Activated naive CD4-positive, alpha-beta T cell treated with anti-CD3 and anti-CD28 coated beads, Interleukin-2, amount 10 ng/mL, durations not matched to agents 7 days and 5 days (primary cell): Measurements from ENCODE around the gene AREG.

Source experiments
- CTCF ChIA-PET: fragments of 350-600 bp; sonication (Branson Sonifier 250); formaldehyde crosslinking; loops from one replicate; lab custom pipeline; 2021; ENCODE audit warnings: antibody characterized with exemption; lab: Charles Lee
- DNase-seq: peaks from one replicate; pipeline ENCODE4 v3.0.0-alpha.2; 2020
- H3K27ac Mint-ChIP-seq: one replicate; pipeline ENCODE4 v1.8.0; 2021; ENCODE audit warnings: mild to moderate bottlenecking, moderate library complexity, mixed read lengths
- H3K27me3 Mint-ChIP-seq: one replicate; pipeline ENCODE4 v1.8.0; 2021; ENCODE audit warnings: mild to moderate bottlenecking, mixed read lengths
- H3K36me3 Mint-ChIP-seq: one replicate; pipeline ENCODE4 v1.8.0; 2021; ENCODE audit warnings: mixed read lengths
- H3K4me1 Mint-ChIP-seq: one replicate; pipeline ENCODE4 v1.8.0; 2021; ENCODE audit warnings: mixed read lengths
- H3K4me3 Mint-ChIP-seq: one replicate; pipeline ENCODE4 v1.8.0; 2021; ENCODE audit warnings: mild to moderate bottlenecking, moderate library complexity, mixed read lengths
- H3K9me3 Mint-ChIP-seq: one replicate; pipeline ENCODE4 v1.8.0; 2021; ENCODE audit warnings: mixed read lengths

AREG gene

GRCh38 chr4:74440356-74440755 lies 4.6 kb upstream of the AREG start:
- peaks cover 11% of the 10 kb centered on the region for H3K4me1 Mint-ChIP-seq
- no peaks in the 10 kb centered on the region for H3K9me3 Mint-ChIP-seq
- no peak overlapping the region for H3K4me3 Mint-ChIP-seq
- DNase-seq = no peak
- H3K36me3 Mint-ChIP-seq = no peaks in the 10 kb centered on the region
- H3K27me3 Mint-ChIP-seq = peaks cover 2% of the 10 kb centered on the region
- CTCF ChIA-PET = no interaction called here
- H3K27ac Mint-ChIP-seq = no peak overlapping the region

GRCh38 chr4:74441744-74442143 lies 3.2 kb upstream of the AREG start:
- no peaks in the 10 kb centered on the region for H3K36me3 Mint-ChIP-seq
- peaks cover 8% of the 10 kb centered on the region for H3K27me3 Mint-ChIP-seq
- no peak for DNase-seq
- H3K4me1 Mint-ChIP-seq = peaks cover 15% of the 10 kb centered on the region
- no peak overlapping the region for H3K27ac Mint-ChIP-seq
- CTCF ChIA-PET = no interaction called here
- H3K4me3 Mint-ChIP-seq = no peak overlapping the region
- H3K9me3 Mint-ChIP-seq = no peaks in the 10 kb centered on the region

- CTCF ChIA-PET = interaction anchor here (1.8 to 3.0 kb wide), 2 partner anchors 78 to 229 kb away, joined by 3 to 7 read pairs; no protein-coding TSS in a partner anchor
- peaks cover 8% of the 10 kb centered on the region for H3K27me3 Mint-ChIP-seq
- DNase-seq = no peak
- H3K36me3 Mint-ChIP-seq = no peaks in the 10 kb centered on the region
- H3K9me3 Mint-ChIP-seq = no peaks in the 10 kb centered on the region
- H3K4me3 Mint-ChIP-seq = no peak overlapping the region
- peaks cover 15% of the 10 kb centered on the region for H3K4me1 Mint-ChIP-seq
- no peak overlapping the region for H3K27ac Mint-ChIP-seq
Observed at GRCh38 chr4:74446193-74446868, 1.4 kb downstream of the AREG start.

- Mint-ChIP-seq H3K27ac (no peak overlapping the region), H3K4me3 (no peak overlapping the region), H3K4me1 (peaks cover 15% of the 10 kb centered on the region), H3K36me3 (no peaks in the 10 kb centered on the region), H3K9me3 (no peaks in the 10 kb centered on the region), H3K27me3 (peaks cover 8% of the 10 kb centered on the region)
- DNase-seq = no peak
- CTCF ChIA-PET = interaction anchor here (3.0 kb wide), 1 partner anchor 228 kb away, joined by 7 read pairs; no protein-coding TSS in a partner anchor
Observed at GRCh38 chr4:74446896-74447295, 2.0 kb downstream of the AREG start.

GRCh38 chr4:74447636-74448233 lies 2.8 kb downstream of the AREG start:
- CTCF ChIA-PET = no interaction called here
- H3K9me3 Mint-ChIP-seq = no peaks in the 10 kb centered on the region

GRCh38 chr4:74449571-74450297 lies 4.8 kb downstream of the AREG start:
- DNase-seq = no peak
- Mint-ChIP-seq H3K4me3 (no peak overlapping the region), H3K36me3 (no peaks in the 10 kb centered on the region), H3K27ac (no peak overlapping the region), H3K9me3 (no peaks in the 10 kb centered on the region), H3K27me3 (peaks cover 8% of the 10 kb centered on the region), H3K4me1 (peaks cover 8% of the 10 kb centered on the region)
- CTCF ChIA-PET = no interaction called here

More at GRCh38 chr4:74447636-74448233, 2.8 kb downstream of the AREG start:
- Mint-ChIP-seq H3K36me3 (no peaks in the 10 kb centered on the region), H3K27ac (no peak overlapping the region), H3K27me3 (peaks cover 8% of the 10 kb centered on the region), H3K4me3 (no peak overlapping the region), H3K4me1 (peaks cover 15% of the 10 kb centered on the region)
- no peak for DNase-seq

- H3K9me3 Mint-ChIP-seq = no peaks in the 10 kb centered on the region
Observed at GRCh38 chr4:74450298-74450683, 5.4 kb downstream of the AREG start.

GRCh38 chr4:74451214-74451661 lies 6.3 kb downstream of the AREG start:
- no peak for DNase-seq
- Mint-ChIP-seq H3K4me1 (no peaks in the 10 kb centered on the region), H3K4me3 (no peak overlapping the region), H3K27me3 (peaks cover 7% of the 10 kb centered on the region), H3K27ac (no peak overlapping the region), H3K9me3 (no peaks in the 10 kb centered on the region), H3K36me3 (no peaks in the 10 kb centered on the region)
- CTCF ChIA-PET = no interaction called here

More at GRCh38 chr4:74450298-74450683, 5.4 kb downstream of the AREG start:
- CTCF ChIA-PET = no interaction called here
- DNase-seq = no peak
- Mint-ChIP-seq H3K36me3 (no peaks in the 10 kb centered on the region), H3K4me3 (no peak overlapping the region), H3K27ac (no peak overlapping the region), H3K27me3 (peaks cover 7% of the 10 kb centered on the region), H3K4me1 (peaks cover 4% of the 10 kb centered on the region)

GRCh38 chr4:74453037-74453635 lies 8.2 kb downstream of the AREG start:
- Mint-ChIP-seq H3K36me3 (no peaks in the 10 kb centered on the region), H3K9me3 (no peaks in the 10 kb centered on the region), H3K27me3 (peaks cover 4% of the 10 kb centered on the region), H3K27ac (no peak overlapping the region), H3K4me3 (no peak overlapping the region), H3K4me1 (no peaks in the 10 kb centered on the region)
- DNase-seq = no peak
- CTCF ChIA-PET = no interaction called here

- peaks cover 4% of the 10 kb centered on the region for H3K27me3 Mint-ChIP-seq
- no peaks in the 10 kb centered on the region for H3K4me1 Mint-ChIP-seq
- H3K4me3 Mint-ChIP-seq = no peak overlapping the region
- H3K27ac Mint-ChIP-seq = no peak overlapping the region
- CTCF ChIA-PET = no interaction called here
- no peaks in the 10 kb centered on the region for H3K36me3 Mint-ChIP-seq
- H3K9me3 Mint-ChIP-seq = no peaks in the 10 kb centered on the region
- DNase-seq = no peak
Observed at GRCh38 chr4:74453829-74454742, 9.2 kb downstream of the AREG start.

GRCh38 chr4:74455361-74456055 lies 10.6 kb downstream of the AREG start:
- Mint-ChIP-seq H3K27ac (no peak overlapping the region), H3K27me3 (peaks cover 4% of the 10 kb centered on the region), H3K36me3 (no peaks in the 10 kb centered on the region), H3K9me3 (no peaks in the 10 kb centered on the region), H3K4me3 (no peak overlapping the region), H3K4me1 (no peaks in the 10 kb centered on the region)
- CTCF ChIA-PET = no interaction called here
- no peak for DNase-seq

GRCh38 chr4:74456056-74456744 lies 11.3 kb downstream of the AREG start:
- no peak for DNase-seq
- Mint-ChIP-seq H3K9me3 (no peaks in the 10 kb centered on the region), H3K27ac (no peak overlapping the region), H3K4me3 (no peak overlapping the region), H3K4me1 (no peaks in the 10 kb centered on the region), H3K36me3 (no peaks in the 10 kb centered on the region), H3K27me3 (peaks cover 4% of the 10 kb centered on the region)
- CTCF ChIA-PET = interaction anchor here (1.2 kb wide), 1 partner anchor 11 kb away, joined by 4 read pairs; the partner anchor contains the start of gene AREG
